GM10266 (cell line): Measurements from ENCODE around the gene ATP6V1G2.

Experiments used
- DNase-seq: peaks from one replicate; pipeline ENCODE4 v3.0.0; 2012; ENCODE audit errors: extremely low spot score
- CTCF ChIP-seq: IDR thresholded peaks from 2 replicates; pipeline ENCODE4 v1.5.1; 2012; ENCODE audit warnings: mild to moderate bottlenecking, low read depth; ENCODE audit not compliant: control insufficient read depth, insufficient read depth; ENCODE audit errors: missing control alignments

Gene ATP6V1G2

GRCh38 chr6:31531771-31532643, 14.4 kb downstream of the ATP6V1G2 start:
- no peak for DNase-seq
- no peak for TF ChIP-seq CTCF

GRCh38 chr6:31531162-31531561, 15.2 kb downstream of the ATP6V1G2 start:
- DNase-seq: no peak
- no peak for TF ChIP-seq CTCF

GRCh38 chr6:31530659-31531058, 15.7 kb downstream of the ATP6V1G2 start:
- TF ChIP-seq CTCF: no peak
- no peak for DNase-seq

GRCh38 chr6:31529329-31530150, 16.9 kb downstream of the ATP6V1G2 start:
- no peak for DNase-seq
- no peak for TF ChIP-seq CTCF

GRCh38 chr6:31528821-31529328, 17.5 kb downstream of the ATP6V1G2 start, which contains the start of gene MCCD1:
TSS of gene MCCD1 (plus strand) at chr6:31528962. CDS start at chr6:31529015, 53 bp downstream.
- TF ChIP-seq CTCF: no peak
- no peak for DNase-seq

GRCh38 chr6:31528307-31528777, 18.1 kb downstream of the ATP6V1G2 start:
- no peak for TF ChIP-seq CTCF
- DNase-seq: no peak
